ENCODE data around the gene COL18A1. TPM values are rescaled to one million over a fixed set of nuclear protein-coding genes. Genes with fewer than 3 reads are reported as not detected.

Gene COL18A1
- total and polyA plus RNA-seq, 2 of the 8 experiments (the other 6 are each of a cell fraction or from before 2014, with no cell fraction given), result 145 to 201 TPM

DNA sequence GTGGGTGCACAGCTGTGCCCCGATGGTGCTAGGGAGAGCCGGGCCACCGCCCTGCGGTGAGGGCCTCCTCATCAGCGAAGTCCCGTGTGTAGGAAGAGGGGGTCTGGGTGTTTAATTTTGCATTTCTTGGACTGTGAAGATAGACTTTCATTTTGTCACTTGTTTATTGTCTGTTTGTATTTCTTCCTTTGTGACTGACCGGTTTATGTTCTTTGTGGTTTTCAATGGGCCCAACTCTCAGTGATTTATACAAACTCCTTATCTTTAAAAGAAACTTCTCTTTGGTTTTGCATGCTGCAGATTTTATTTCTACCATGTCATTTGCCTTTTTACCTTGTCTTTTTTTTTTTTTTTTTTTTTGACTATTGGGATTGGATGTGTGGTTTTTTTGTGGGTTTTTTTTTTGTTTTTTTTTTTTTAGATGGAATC is 65.1 kb downstream of the COL18A1 start:
- no peak overlapping the region for H2AFZ ChIP-seq (ENCODE audit: low read length)
- CTCF ChIA-PET (ENCODE audit: partially characterized antibody), result interaction anchor here (0.6 to 3.5 kb wide), 6 partner anchors 8 to 274 kb away, joined by 3 to 10 read pairs (median 4); no protein-coding TSS in a partner anchor
- no peak for DNase-seq (ENCODE audit: low read depth in 1 of 2, low spot score in 2 of 2)
- no peak overlapping the region for H3K18ac ChIP-seq (ENCODE audit: extremely low read depth, low read length)
- no peaks in the 10 kb centered on the region for H3K9me3 ChIP-seq (ENCODE audit: insufficient read depth in 2 of 2, low read depth in 1 of 2, low read length in 1 of 2)
- H2AK5ac ChIP-seq (ENCODE audit: low read depth, low read length), result no peak overlapping the region
- H4K20me1 ChIP-seq (replicated peaks in 1 of 2; ENCODE audit: control insufficient read depth in 1 of 2, insufficient read depth in 2 of 2, low read length in 2 of 2), result peaks cover 24 to 25% of the 10 kb centered on the region in 2 experiments
- H2BK15ac ChIP-seq (ENCODE audit: low read length), result no peak overlapping the region
- H3K23me2 ChIP-seq (ENCODE audit: low read depth, low read length), result peaks cover 4% of the 10 kb centered on the region; the same call in 1 of the 2 replicates
- H3K79me2 ChIP-seq (ENCODE audit: control insufficient read depth in 1 of 2, insufficient read depth in 2 of 2, low read length in 2 of 2), result peaks cover 0 to 57% of the 10 kb centered on the region in 2 experiments; a peak in 2 of 4 replicates
- H4K5ac ChIP-seq (ENCODE audit: insufficient read length, low read depth, low read length), result no peak overlapping the region
- no peak overlapping the region for H4K8ac ChIP-seq (ENCODE audit: extremely low read depth, insufficient read depth, low read length)
- no peak overlapping the region for H3K23ac ChIP-seq (ENCODE audit: insufficient read length)
- peaks cover 14% of the 10 kb centered on the region for H3K79me1 ChIP-seq (ENCODE audit: low read depth, low read length)
- peaks cover 0 to 30% (median 12%) of the 10 kb centered on the region in 4 experiments; a peak in 7 of 8 replicates for H3K36me3 ChIP-seq (ENCODE audit: control insufficient read depth in 2 of 4, insufficient read depth in 4 of 4, low read length in 3 of 4)
- H3K14ac ChIP-seq (ENCODE audit: insufficient read length), result no peak overlapping the region
- WGBS, 2 experiments (ENCODE audit: extremely low coverage in 1 of 2, insufficient coverage in 1 of 2, insufficient read length in 1 of 2, insufficient replicate concordance in 2 of 2, low coverage in 1 of 2, low lambda C conversion rate in 2 of 2, missing lambda C conversion rate in 1 of 2), result 96% methylated on average over 7 of the region's 7 CpGs; no CpG with 5 or more reads in 1 of the 2 experiments
- no peaks in the 10 kb centered on the region for H3K27me3 ChIP-seq (replicated peaks in 1 of 4; ENCODE audit: control insufficient read depth in 3 of 4, extremely low read depth in 1 of 4, insufficient read depth in 3 of 4, low read length in 3 of 4)
- no peak overlapping the region for H3K4me2 ChIP-seq (ENCODE audit: insufficient read depth in 1 of 2, low read depth in 2 of 2, low read length in 2 of 2)
- no peak overlapping the region for H2BK12ac ChIP-seq (ENCODE audit: low read depth, low read length)
- no peak overlapping the region for H3K9ac ChIP-seq (replicated peaks in 1 of 4; ENCODE audit: extremely low read depth in 1 of 4, low read depth in 3 of 4, low read length in 3 of 4)
- H2BK5ac ChIP-seq (ENCODE audit: low read depth, low read length), result no peak overlapping the region
- no peak overlapping the region for H2BK120ac ChIP-seq (replicated peaks; ENCODE audit: low read depth, low read length)
- no peak overlapping the region for H3K56ac ChIP-seq (replicated peaks; ENCODE audit: insufficient read length, low read depth, low read length)
- FAIRE-seq, result no peak
- no peaks in the 10 kb centered on the region; a peak in 1 of 7 replicates for H3K4me1 ChIP-seq (replicated peaks in 1 of 4; ENCODE audit: control insufficient read depth in 3 of 4, insufficient read depth in 4 of 4, low read length in 3 of 4)
- no peak overlapping the region for H2BK20ac ChIP-seq (ENCODE audit: low read length)
- no peak overlapping the region for H3K4ac ChIP-seq (replicated peaks; ENCODE audit: insufficient read length, low read depth, low read length)
- POLR2A ChIA-PET (ENCODE audit: partially characterized antibody), result interaction anchor here (1.0 to 1.5 kb wide), 2 partner anchors 23 to 63 kb away, joined by 3 to 4 read pairs; no protein-coding TSS in a partner anchor
- H3K27ac ChIP-seq (ENCODE audit: low read depth, low read length), result no peak overlapping the region
- no peak overlapping the region for H4K91ac ChIP-seq (replicated peaks; ENCODE audit: insufficient read length, low read length)
- no peak overlapping the region for H3K4me3 ChIP-seq (ENCODE audit: extremely low read depth in 1 of 4, insufficient read depth in 2 of 4, low read depth in 3 of 4, low read length in 4 of 4)
- no peak for TF ChIP-seq TEAD4 (IDR thresholded peaks at IDR 0.05; ENCODE audit: low read depth, low read length)
- no peak for TF ChIP-seq CBX8 (IDR thresholded peaks at IDR 0.05; ENCODE audit: borderline replicate concordance, low read depth, low read length)
- no peak for TF ChIP-seq POU5F1 (IDR thresholded peaks at IDR 0.05; ENCODE audit: low read depth, low read length)
- no peak for TF ChIP-seq HDAC2 (IDR thresholded peaks at IDR 0.05; ENCODE audit: borderline replicate concordance in 1 of 2, low read depth in 2 of 2, low read length in 2 of 2)
- no peak for TF ChIP-seq KDM5A (IDR thresholded peaks at IDR 0.05; ENCODE audit: low read length)
- TF ChIP-seq CTBP2 (IDR thresholded peaks at IDR 0.05; ENCODE audit: borderline replicate concordance, insufficient read depth, insufficient read length, low read length), result no peak
- TF ChIP-seq SUZ12 (IDR thresholded peaks at IDR 0.05; ENCODE audit: low read length), result no peak
- TF ChIP-seq EGR1 (IDR thresholded peaks at IDR 0.05; ENCODE audit: borderline replicate concordance, low read depth, low read length), result no peak
- no peak for TF ChIP-seq CHD1 (IDR thresholded peaks at IDR 0.05; ENCODE audit: low read depth, low read length)

All from H1 (cell line).